GM12878 (cell line): Measurements from ENCODE around the gene FBXO21. TPM values are rescaled to one million over a fixed set of nuclear protein-coding genes. Genes with fewer than 3 reads are reported as not detected.

ENCODE experiments used
- ATAC-seq: fragments of 200-7000 bp; cut with Tn5 transposase; 3 replicates; pipeline ENCODE4 v1.9.1; 2020; ENCODE audit warnings: mild to moderate bottlenecking, moderate library complexity
- BruUV-seq: library from RNA; stranded (reverse); fragments of 400-500 nt; replicated peaks from 2 replicates; lab custom pipeline; 2021; lab: Mats Ljungman, UMichigan
- CTCF ChIA-PET: fragments of 300-600 bp; sonication (Branson Sonifier 250); formaldehyde crosslinking; extraction: SDS; loops from one replicate; lab custom pipeline; 2021; ENCODE audit warnings: inconsistent platforms; lab: Yijun Ruan, JAX
- POLR2A ChIA-PET: fragments of 350-600 bp; formaldehyde crosslinking; extraction: SDS; loops from one replicate; lab custom pipeline; 2021; ENCODE audit warnings: inconsistent platforms; lab: Charles Lee
- RAD21 ChIA-PET: fragments of 300-600 bp; sonication (Branson Sonifier 250); formaldehyde crosslinking; loops from one replicate; lab custom pipeline; 2023; ENCODE audit warnings: antibody characterized with exemption; ENCODE audit not compliant: unreplicated experiment; lab: Charles Lee
- SMC1A ChIA-PET: fragments of 300-600 bp; sonication (Branson Sonifier 250); formaldehyde crosslinking; loops from one replicate; lab custom pipeline; 2023; ENCODE audit not compliant: unreplicated experiment, uncharacterized antibody; lab: Charles Lee
- DNase-seq: peaks from one replicate; pipeline ENCODE4 v3.0.0-alpha.2; 2011; ENCODE audit warnings: low read depth, low spot score
- FAIRE-seq: peaks from 3 replicates; lab custom pipeline; 2011; peaks lifted over from hg19 to GRCh38; lab: Jason Lieb, UNC
- H2AFZ ChIP-seq: 2 replicates; pipeline ENCODE4 v1.6.0; 2011; ENCODE audit warnings: low read depth, low read length, control low read depth; ENCODE audit not compliant: control insufficient read depth
- H3K27ac ChIP-seq: 2 replicates; pipeline ENCODE4 v1.5.1; 2011; ENCODE audit warnings: control low read depth; ENCODE audit not compliant: control insufficient read depth, insufficient read depth
- H3K27me3 ChIP-seq, 2 experiments: replicated peaks in 1 of 2; 2 replicates each; pipeline versions ENCODE4 v1.6.0 to v1.6.1; 2011; ENCODE audit warnings: low read length in 1 of 2; ENCODE audit not compliant: control insufficient read depth in 2 of 2, insufficient read depth in 2 of 2
- H3K36me3 ChIP-seq, 2 experiments: 2 replicates each; pipeline ENCODE4 v1.5.1; 2011; ENCODE audit warnings: low read length in 1 of 2; ENCODE audit not compliant: control insufficient read depth in 2 of 2, insufficient read depth in 2 of 2
- H3K4me1 ChIP-seq: 2 replicates; pipeline ENCODE4 v1.6.1; 2011; ENCODE audit warnings: mild to moderate bottlenecking, low read length, moderate library complexity, mixed read lengths; ENCODE audit not compliant: control insufficient read depth, insufficient read depth
- H3K4me2 ChIP-seq: 2 replicates; pipeline ENCODE4 v1.6.0; 2011; ENCODE audit warnings: control low read depth; ENCODE audit not compliant: control insufficient read depth, insufficient read depth
- H3K4me3 ChIP-seq: fragments of 200-600 bp; sonication (generic); 2 replicates; pipeline ENCODE4 v1.5.1; 2016
- H3K79me2 ChIP-seq: 2 replicates; pipeline ENCODE4 v1.6.0; 2011; ENCODE audit warnings: low read length; ENCODE audit not compliant: control insufficient read depth, insufficient read depth
- H3K9ac ChIP-seq: 2 replicates; pipeline ENCODE4 v1.8.0; 2011; ENCODE audit warnings: low read length, control low read depth, mixed read lengths; ENCODE audit not compliant: control insufficient read depth, insufficient read depth
- H3K9me3 ChIP-seq: replicated peaks from 3 replicates; pipeline ENCODE4 v1.5.1; 2011; ENCODE audit warnings: mild to moderate bottlenecking, low read length; ENCODE audit not compliant: control insufficient read depth, insufficient read depth
- H4K20me1 ChIP-seq: 2 replicates; pipeline ENCODE4 v1.6.0; 2011; ENCODE audit not compliant: control insufficient read depth, insufficient read depth
- CEBPB ChIP-seq, 2 experiments: fragments of 150-350 bp in 1 of 2; IDR thresholded peaks; 2 replicates each; pipeline ENCODE4 v1.6.1; 2012 to 2014; ENCODE audit warnings: low read depth in 2 of 2, low read length in 2 of 2, borderline replicate concordance in 1 of 2, inconsistent platforms in 1 of 2
- CHD4 ChIP-seq: fragments of 200-600 bp; sonication (generic); IDR thresholded peaks from 2 replicates; pipeline ENCODE4 v1.6.1; 2016; ENCODE audit warnings: mild to moderate bottlenecking
- GATAD2B ChIP-seq: fragments of 450-650 bp; conservative IDR thresholded peaks from 2 replicates; pipeline ENCODE4 v1.6.1; 2017; ENCODE audit warnings: low read depth, mild to moderate bottlenecking, moderate library complexity
- KAT2A ChIP-seq: conservative IDR thresholded peaks from 2 replicates; pipeline ENCODE4 v1.6.1; 2011; ENCODE audit warnings: low read depth, low read length; ENCODE audit not compliant: control insufficient read depth
- MEF2A ChIP-seq: IDR thresholded peaks from 2 replicates; pipeline ENCODE4 v1.6.1; 2011; ENCODE audit warnings: low read depth, mild to moderate bottlenecking, low read length, moderate library complexity; ENCODE audit not compliant: insufficient read depth
- NR2C1 ChIP-seq: fragments of 450-650 bp; IDR thresholded peaks from 2 replicates; pipeline ENCODE4 v1.6.1; 2017; ENCODE audit warnings: antibody characterized with exemption, mild to moderate bottlenecking, moderate library complexity
- PML ChIP-seq: IDR thresholded peaks from 2 replicates; pipeline ENCODE4 v1.6.1; 2012; ENCODE audit warnings: low read length, inconsistent platforms
- POLR2A ChIP-seq: IDR thresholded peaks from 2 replicates; pipeline ENCODE4 v1.6.1; 2011; ENCODE audit warnings: low read depth, mild to moderate bottlenecking, low read length
- POLR2AphosphoS5 ChIP-seq: IDR thresholded peaks from 2 replicates; pipeline ENCODE4 v1.6.1; 2011; ENCODE audit warnings: mild to moderate bottlenecking, low read length, inconsistent platforms
- RAD21 ChIP-seq: IDR thresholded peaks from 2 replicates; pipeline ENCODE4 v1.6.1; 2011; ENCODE audit warnings: mild to moderate bottlenecking, low read depth, low read length, moderate library complexity; ENCODE audit not compliant: insufficient read depth
- ZNF207 ChIP-seq: fragments of 450-650 bp; IDR thresholded peaks from 2 replicates; pipeline ENCODE4 v1.6.1; 2014; ENCODE audit warnings: antibody characterized with exemption, mild to moderate bottlenecking, borderline replicate concordance
- ZNF217 ChIP-seq: fragments of 450-650 bp; IDR thresholded peaks from 2 replicates; pipeline ENCODE4 v1.6.1; 2017; ENCODE audit warnings: antibody characterized with exemption, mild to moderate bottlenecking
- WGBS: methylation state at CpG from one replicate; pipeline ENCODE4 v1.1.6; 2016; ENCODE audit warnings: low lambda C conversion rate; ENCODE audit not compliant: insufficient replicate concordance, insufficient coverage; ENCODE audit errors: missing lambda C conversion rate; 5-methylcytosine and 5-hydroxymethylcytosine counted together
- in situ Hi-C: fragments of 300-500 bp; cut with MboI; formaldehyde crosslinking; loops from 9 replicates; pipeline ENCODE4 v1.14.3; 2018; ENCODE audit warnings: mixed read lengths
- intact Hi-C: fragments of 100-400 bp; cut with micrococcal nuclease; formaldehyde crosslinking; loops from one replicate; pipeline ENCODE4 v1.14.2; 2022; ENCODE audit not compliant: unreplicated experiment
- polyA plus RNA-seq, 11 experiments: library from polyadenylated mRNA; depleted of rRNA in 4 of 11; unstranded in 6 of 11; stranded (reverse) in 5 of 11; fragments of >200 nt; fragmentation: Nextera tagmentation in 4 of 11; fragmentation: Illumina TruSeq in 1 of 11; extraction: Ambion mirVana in 4 of 11; extraction: Trizol in 1 of 11; gene quantifications; 1 replicate in 1 of 11; 2 replicates in 10 of 11; pipeline versions ENCODE4 v1.2.1 to v1.2.3, GENCODE V29; 2011 to 2016; ENCODE audit warnings: inconsistent platforms in 2 of 11, missing spikeins in 2 of 11, low read depth in 1 of 11
- total RNA-seq, 4 experiments: library from RNA; depleted of rRNA in 3 of 4; stranded (reverse); fragments of >200 nt in 3 of 4; fragmentation: Illumina TruSeq in 1 of 4; extraction: Trizol in 1 of 4; gene quantifications; 2 replicates each; pipeline versions ENCODE4 v1.2.1 to v1.2.3, GENCODE V29; 2013 to 2021
- TF ChIP-seq, protein P1 (sequence below): fragments of 450-650 bp; IDR thresholded peaks from 2 replicates; pipeline ENCODE4 v1.6.1; 2017; ENCODE audit warnings: low read depth, mild to moderate bottlenecking, moderate library complexity
- TF ChIP-seq, protein P2 (sequence below): fragments of 150-350 bp; IDR thresholded peaks from 2 replicates; pipeline ENCODE4 v1.6.1; 2014; ENCODE audit warnings: mild to moderate bottlenecking, low read depth, low read length
- TF ChIP-seq, protein P3 (sequence below): IDR thresholded peaks from 2 replicates; pipeline ENCODE4 v1.6.1; 2012; ENCODE audit warnings: low read length, inconsistent platforms
- TF ChIP-seq, protein P4 (sequence below): fragments of 150-350 bp; IDR thresholded peaks from 2 replicates; pipeline ENCODE4 v1.6.1; 2016; ENCODE audit warnings: low read depth, low read length
- TF ChIP-seq, protein P5 (sequence below): fragments of 450-650 bp; IDR thresholded peaks from 2 replicates; pipeline ENCODE4 v1.6.1; 2014; ENCODE audit warnings: mild to moderate bottlenecking

Gene FBXO21
- total and polyA plus RNA-seq, 10 of the 15 experiments (the other 5 are each of a cell fraction or from before 2014, with no cell fraction given) = 5.5 to 32.6 (median 18.9) TPM

DNA sequence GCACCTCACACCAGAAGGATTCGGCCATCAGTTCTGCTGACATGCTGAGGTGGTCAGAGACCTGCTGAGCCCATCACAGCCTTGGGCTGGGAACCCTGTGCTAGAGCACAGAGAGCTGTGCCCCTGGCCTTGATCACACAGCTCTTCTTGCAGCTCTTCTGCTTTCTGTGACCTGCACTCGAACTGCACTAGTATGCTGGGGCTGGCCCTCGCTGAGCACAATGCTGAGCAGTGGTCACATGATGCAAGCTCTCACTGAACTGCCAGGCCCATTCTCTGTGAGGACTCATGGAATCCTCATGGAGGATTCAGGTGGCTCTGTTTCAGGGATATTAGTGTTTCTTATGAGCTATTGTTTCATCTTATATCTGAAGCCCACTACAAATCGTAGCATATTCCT is 22.5 kb downstream of the FBXO21 start:
- POLR2A ChIA-PET = interaction anchor here (0.9 kb wide), 1 partner anchor 19 kb away, joined by 3 read pairs; no protein-coding TSS in a partner anchor
- Histone ChIP-seq H3K79me2 (no peaks in the 10 kb centered on the region), H3K4me3 (no peak overlapping the region), H3K27me3 (no peaks in the 10 kb centered on the region), H3K9ac (no peak overlapping the region), H4K20me1 (no peaks in the 10 kb centered on the region), H2AFZ (no peak overlapping the region), H3K9me3 (no peaks in the 10 kb centered on the region), H3K4me2 (no peak overlapping the region), H3K27ac (no peak overlapping the region), H3K4me1 (no peaks in the 10 kb centered on the region), H3K36me3 (peaks cover 12 to 35% of the 10 kb centered on the region in 2 experiments)
- ATAC-seq (no peak), DNase-seq (no peak), FAIRE-seq (no peak)
- RAD21 ChIA-PET = no interaction called here
- intact Hi-C loops (no loop called here), in situ Hi-C loops (no loop called here)
- BruUV-seq = no TSS peak
- 88% methylated on average over 4 of the region's 4 CpGs for WGBS
- SMC1A ChIA-PET = interaction anchor here (0.5 kb wide), 1 partner anchor 803 kb away, joined by 3 read pairs; no protein-coding TSS in a partner anchor
- CTCF ChIA-PET = no interaction called here
- TF ChIP-seq, protein P1, sequence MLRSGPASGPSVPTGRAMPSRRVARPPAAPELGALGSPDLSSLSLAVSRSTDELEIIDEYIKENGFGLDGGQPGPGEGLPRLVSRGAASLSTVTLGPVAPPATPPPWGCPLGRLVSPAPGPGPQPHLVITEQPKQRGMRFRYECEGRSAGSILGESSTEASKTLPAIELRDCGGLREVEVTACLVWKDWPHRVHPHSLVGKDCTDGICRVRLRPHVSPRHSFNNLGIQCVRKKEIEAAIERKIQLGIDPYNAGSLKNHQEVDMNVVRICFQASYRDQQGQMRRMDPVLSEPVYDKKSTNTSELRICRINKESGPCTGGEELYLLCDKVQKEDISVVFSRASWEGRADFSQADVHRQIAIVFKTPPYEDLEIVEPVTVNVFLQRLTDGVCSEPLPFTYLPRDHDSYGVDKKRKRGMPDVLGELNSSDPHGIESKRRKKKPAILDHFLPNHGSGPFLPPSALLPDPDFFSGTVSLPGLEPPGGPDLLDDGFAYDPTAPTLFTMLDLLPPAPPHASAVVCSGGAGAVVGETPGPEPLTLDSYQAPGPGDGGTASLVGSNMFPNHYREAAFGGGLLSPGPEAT = no peak
- TF ChIP-seq RAD21 (no peak), POLR2AphosphoS5 (no peak), CEBPB (IDR thresholded peaks at IDR 0.05; ENCODE audit: borderline replicate concordance in 1 of 2, low read depth in 2 of 2, low read length in 2 of 2) (no peak), NR2C1 (no peak), MEF2A (no peak), GATAD2B (no peak), PML (no peak), KAT2A (no peak), ZNF207 (no peak), CHD4 (no peak), ZNF217 (no peak), POLR2A (no peak)
- TF ChIP-seq, protein P2, sequence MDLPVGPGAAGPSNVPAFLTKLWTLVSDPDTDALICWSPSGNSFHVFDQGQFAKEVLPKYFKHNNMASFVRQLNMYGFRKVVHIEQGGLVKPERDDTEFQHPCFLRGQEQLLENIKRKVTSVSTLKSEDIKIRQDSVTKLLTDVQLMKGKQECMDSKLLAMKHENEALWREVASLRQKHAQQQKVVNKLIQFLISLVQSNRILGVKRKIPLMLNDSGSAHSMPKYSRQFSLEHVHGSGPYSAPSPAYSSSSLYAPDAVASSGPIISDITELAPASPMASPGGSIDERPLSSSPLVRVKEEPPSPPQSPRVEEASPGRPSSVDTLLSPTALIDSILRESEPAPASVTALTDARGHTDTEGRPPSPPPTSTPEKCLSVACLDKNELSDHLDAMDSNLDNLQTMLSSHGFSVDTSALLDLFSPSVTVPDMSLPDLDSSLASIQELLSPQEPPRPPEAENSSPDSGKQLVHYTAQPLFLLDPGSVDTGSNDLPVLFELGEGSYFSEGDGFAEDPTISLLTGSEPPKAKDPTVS = no peak
- TF ChIP-seq, protein P3, sequence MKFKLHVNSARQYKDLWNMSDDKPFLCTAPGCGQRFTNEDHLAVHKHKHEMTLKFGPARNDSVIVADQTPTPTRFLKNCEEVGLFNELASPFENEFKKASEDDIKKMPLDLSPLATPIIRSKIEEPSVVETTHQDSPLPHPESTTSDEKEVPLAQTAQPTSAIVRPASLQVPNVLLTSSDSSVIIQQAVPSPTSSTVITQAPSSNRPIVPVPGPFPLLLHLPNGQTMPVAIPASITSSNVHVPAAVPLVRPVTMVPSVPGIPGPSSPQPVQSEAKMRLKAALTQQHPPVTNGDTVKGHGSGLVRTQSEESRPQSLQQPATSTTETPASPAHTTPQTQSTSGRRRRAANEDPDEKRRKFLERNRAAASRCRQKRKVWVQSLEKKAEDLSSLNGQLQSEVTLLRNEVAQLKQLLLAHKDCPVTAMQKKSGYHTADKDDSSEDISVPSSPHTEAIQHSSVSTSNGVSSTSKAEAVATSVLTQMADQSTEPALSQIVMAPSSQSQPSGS = no peak
- TF ChIP-seq, protein P4, sequence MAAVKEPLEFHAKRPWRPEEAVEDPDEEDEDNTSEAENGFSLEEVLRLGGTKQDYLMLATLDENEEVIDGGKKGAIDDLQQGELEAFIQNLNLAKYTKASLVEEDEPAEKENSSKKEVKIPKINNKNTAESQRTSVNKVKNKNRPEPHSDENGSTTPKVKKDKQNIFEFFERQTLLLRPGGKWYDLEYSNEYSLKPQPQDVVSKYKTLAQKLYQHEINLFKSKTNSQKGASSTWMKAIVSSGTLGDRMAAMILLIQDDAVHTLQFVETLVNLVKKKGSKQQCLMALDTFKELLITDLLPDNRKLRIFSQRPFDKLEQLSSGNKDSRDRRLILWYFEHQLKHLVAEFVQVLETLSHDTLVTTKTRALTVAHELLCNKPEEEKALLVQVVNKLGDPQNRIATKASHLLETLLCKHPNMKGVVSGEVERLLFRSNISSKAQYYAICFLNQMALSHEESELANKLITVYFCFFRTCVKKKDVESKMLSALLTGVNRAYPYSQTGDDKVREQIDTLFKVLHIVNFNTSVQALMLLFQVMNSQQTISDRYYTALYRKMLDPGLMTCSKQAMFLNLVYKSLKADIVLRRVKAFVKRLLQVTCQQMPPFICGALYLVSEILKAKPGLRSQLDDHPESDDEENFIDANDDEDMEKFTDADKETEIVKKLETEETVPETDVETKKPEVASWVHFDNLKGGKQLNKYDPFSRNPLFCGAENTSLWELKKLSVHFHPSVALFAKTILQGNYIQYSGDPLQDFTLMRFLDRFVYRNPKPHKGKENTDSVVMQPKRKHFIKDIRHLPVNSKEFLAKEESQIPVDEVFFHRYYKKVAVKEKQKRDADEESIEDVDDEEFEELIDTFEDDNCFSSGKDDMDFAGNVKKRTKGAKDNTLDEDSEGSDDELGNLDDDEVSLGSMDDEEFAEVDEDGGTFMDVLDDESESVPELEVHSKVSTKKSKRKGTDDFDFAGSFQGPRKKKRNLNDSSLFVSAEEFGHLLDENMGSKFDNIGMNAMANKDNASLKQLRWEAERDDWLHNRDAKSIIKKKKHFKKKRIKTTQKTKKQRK = no peak
- TF ChIP-seq, protein P5, sequence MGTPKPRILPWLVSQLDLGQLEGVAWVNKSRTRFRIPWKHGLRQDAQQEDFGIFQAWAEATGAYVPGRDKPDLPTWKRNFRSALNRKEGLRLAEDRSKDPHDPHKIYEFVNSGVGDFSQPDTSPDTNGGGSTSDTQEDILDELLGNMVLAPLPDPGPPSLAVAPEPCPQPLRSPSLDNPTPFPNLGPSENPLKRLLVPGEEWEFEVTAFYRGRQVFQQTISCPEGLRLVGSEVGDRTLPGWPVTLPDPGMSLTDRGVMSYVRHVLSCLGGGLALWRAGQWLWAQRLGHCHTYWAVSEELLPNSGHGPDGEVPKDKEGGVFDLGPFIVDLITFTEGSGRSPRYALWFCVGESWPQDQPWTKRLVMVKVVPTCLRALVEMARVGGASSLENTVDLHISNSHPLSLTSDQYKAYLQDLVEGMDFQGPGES = no peak
